ENCODE data around the gene BTNL2. TPM values are rescaled to one million over a fixed set of nuclear protein-coding genes. Genes with fewer than 3 reads are reported as not detected.

Gene BTNL2
- not detected in 2 replicates for total RNA-seq (2021)
- not detected for Bru-seq, nascent RNA
- BruChase-seq, experiment 1, labeled RNA remaining after a 2-hour chase, result not detected
- percentile 4 among the genes with signal in this experiment for BruChase-seq, experiment 2, labeled RNA remaining after a 6-hour chase
- long read RNA-seq, result 0 reads

GRCh38 chr6:32406857-32407256, at the start of gene BTNL2:
TSS of gene BTNL2 (minus strand) at chr6:32407181. CDS start at chr6:32407123, 58 bp downstream.
- no peaks in the 10 kb centered on the region for H3K79me2 ChIP-seq (ENCODE audit: low read depth)
- ChIA-PET CTCF (no interaction called here), POLR2A (ENCODE audit: unreplicated experiment) (interaction anchor here (0.6 kb wide), 1 partner anchor 392 kb away, joined by 8 read pairs; no protein-coding TSS in a partner anchor)
- no peaks in the 10 kb centered on the region for H3K9me2 ChIP-seq (ENCODE audit: insufficient read depth)
- no peaks in the 10 kb centered on the region for H3K4me1 ChIP-seq (replicated peaks; ENCODE audit: insufficient read depth)
- no peaks in the 10 kb centered on the region for H3K36me3 ChIP-seq (ENCODE audit: low read depth)
- no peak for DNase-seq
- H3F3A ChIP-seq (ENCODE audit: insufficient read depth, low read depth), result no peaks in the 10 kb centered on the region
- no peak within 1 kb of the TSS for H3K27ac ChIP-seq
- H3K9me3 ChIP-seq (ENCODE audit: insufficient read depth, low read depth), result no peaks in the 10 kb centered on the region
- no peak for TF ChIP-seq CTCF (conservative IDR thresholded peaks at IDR 0.05)
- no peak for TF ChIP-seq EZH2 (IDR thresholded peaks at IDR 0.05; ENCODE audit: low read depth)
- peaks cover 74% of the 10 kb centered on the region for H3K27me3 ChIP-seq (ENCODE audit: insufficient read depth, low read depth)
- no TSS peak for BruUV-seq (replicated peaks)
- no peak within 1 kb of the TSS for H3K4me3 ChIP-seq
- no peak within 1 kb of the TSS for H3K4me2 ChIP-seq
- no peak within 1 kb of the TSS for H2AFZ ChIP-seq
- no peaks in the 10 kb centered on the region; the same call in 1 of the 2 replicates for H4K20me1 ChIP-seq (ENCODE audit: insufficient read depth)
- intact Hi-C loops (cut with micrococcal nuclease; ENCODE audit: unreplicated experiment), result no loop called here

- no peak for DNase-seq
- no peak overlapping the region for H2AFZ ChIP-seq
- intact Hi-C loops (cut with micrococcal nuclease; ENCODE audit: unreplicated experiment), result no loop called here
- no peaks in the 10 kb centered on the region for H3K36me3 ChIP-seq (ENCODE audit: low read depth)
- H3K4me2 ChIP-seq, result no peak overlapping the region
- ChIA-PET POLR2A (ENCODE audit: unreplicated experiment) (no interaction called here), CTCF (no interaction called here)
- no peak overlapping the region for H3K27ac ChIP-seq
- no peaks in the 10 kb centered on the region for H3K4me1 ChIP-seq (replicated peaks; ENCODE audit: insufficient read depth)
- H3K4me3 ChIP-seq, result no peak overlapping the region
- TF ChIP-seq EZH2 (IDR thresholded peaks at IDR 0.05; ENCODE audit: low read depth), result no peak
- no peak for TF ChIP-seq CTCF (conservative IDR thresholded peaks at IDR 0.05)
- no peaks in the 10 kb centered on the region for H4K20me1 ChIP-seq (ENCODE audit: insufficient read depth)
- H3K9me2 ChIP-seq (ENCODE audit: insufficient read depth), result no peaks in the 10 kb centered on the region
- no peaks in the 10 kb centered on the region for H3K9me3 ChIP-seq (ENCODE audit: insufficient read depth, low read depth)
- no peaks in the 10 kb centered on the region for H3F3A ChIP-seq (ENCODE audit: insufficient read depth, low read depth)
- no peaks in the 10 kb centered on the region for H3K79me2 ChIP-seq (ENCODE audit: low read depth)
- H3K27me3 ChIP-seq (ENCODE audit: insufficient read depth, low read depth), result peaks cover 13% of the 10 kb centered on the region
- no TSS peak for BruUV-seq (replicated peaks)
Measured at GRCh38 chr6:32449088-32449736, 42.2 kb upstream of the BTNL2 start.

- H3K4me3 ChIP-seq, result no peak overlapping the region
- no peak overlapping the region for H2AFZ ChIP-seq
- intact Hi-C loops (cut with micrococcal nuclease; ENCODE audit: unreplicated experiment), result no loop called here
- H3K79me2 ChIP-seq (ENCODE audit: low read depth), result no peaks in the 10 kb centered on the region
- POLR2A ChIA-PET (ENCODE audit: unreplicated experiment), result no interaction called here
- H3K9me3 ChIP-seq (ENCODE audit: insufficient read depth, low read depth), result no peaks in the 10 kb centered on the region
- no peak overlapping the region for H3K4me2 ChIP-seq
- no TSS peak for BruUV-seq (replicated peaks)
- H3K27me3 ChIP-seq (ENCODE audit: insufficient read depth, low read depth), result peaks cover 22% of the 10 kb centered on the region
- TF ChIP-seq CTCF (conservative IDR thresholded peaks at IDR 0.05), result no peak
- no peak for TF ChIP-seq EZH2 (IDR thresholded peaks at IDR 0.05; ENCODE audit: low read depth)
- H3K36me3 ChIP-seq (ENCODE audit: low read depth), result no peaks in the 10 kb centered on the region
- H3K27ac ChIP-seq, result no peak overlapping the region
- no peaks in the 10 kb centered on the region for H3F3A ChIP-seq (ENCODE audit: insufficient read depth, low read depth)
- CTCF ChIA-PET, result no interaction called here
- H3K9me2 ChIP-seq (ENCODE audit: insufficient read depth), result no peaks in the 10 kb centered on the region
- DNase-seq, result no peak
- no peaks in the 10 kb centered on the region for H4K20me1 ChIP-seq (ENCODE audit: insufficient read depth)
- no peaks in the 10 kb centered on the region for H3K4me1 ChIP-seq (replicated peaks; ENCODE audit: insufficient read depth)
Measured at GRCh38 chr6:32447932-32448331, 41.0 kb upstream of the BTNL2 start.
